NCI-H748 treated with DMSO at 0.1 percent for 48 hours (cell line): ENCODE measurements around the gene CITED2.
"Not testable (repeated sequence)": the region's sequence is repeated elsewhere in the genome, so short reads cannot be mapped to it uniquely, and the experiment has no call there.

Experiments used
- DNase-seq: peaks from one replicate; lab custom pipeline; 2025; lab: John Stamatoyannopoulos, UW

Gene CITED2

DNA sequence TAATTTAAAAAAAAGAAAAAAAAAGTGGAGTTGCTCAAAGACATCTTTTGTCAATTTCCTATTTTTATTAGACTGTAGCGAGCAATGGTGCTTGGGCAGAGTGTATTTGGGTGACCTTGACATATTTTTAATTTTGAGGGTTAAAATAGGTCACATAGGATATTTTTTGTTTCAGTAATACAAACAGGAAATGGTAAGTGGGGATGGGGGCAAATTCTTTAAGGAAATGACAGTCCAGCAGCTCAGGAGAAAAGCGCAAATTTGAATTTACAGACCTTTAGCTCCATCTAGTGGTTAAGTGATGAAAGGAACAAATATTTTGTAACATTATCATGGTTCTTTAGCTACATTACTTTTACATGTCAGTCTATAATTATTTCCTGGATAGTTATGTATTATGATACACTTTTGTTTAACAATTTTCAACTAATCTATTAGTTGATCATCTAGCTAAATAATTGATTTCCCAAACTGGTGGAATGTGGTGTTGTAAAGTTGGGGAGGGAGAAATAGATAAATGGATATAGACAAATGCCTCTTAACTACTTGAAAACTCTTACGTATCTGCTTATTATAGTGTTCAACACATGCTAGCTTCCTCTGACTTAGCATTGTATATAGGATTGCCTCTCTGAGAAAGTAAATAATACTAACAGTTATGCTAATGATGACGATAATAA is 10.0 kb downstream of the CITED2 start:
- DNase-seq: peak; percentile 72

DNA sequence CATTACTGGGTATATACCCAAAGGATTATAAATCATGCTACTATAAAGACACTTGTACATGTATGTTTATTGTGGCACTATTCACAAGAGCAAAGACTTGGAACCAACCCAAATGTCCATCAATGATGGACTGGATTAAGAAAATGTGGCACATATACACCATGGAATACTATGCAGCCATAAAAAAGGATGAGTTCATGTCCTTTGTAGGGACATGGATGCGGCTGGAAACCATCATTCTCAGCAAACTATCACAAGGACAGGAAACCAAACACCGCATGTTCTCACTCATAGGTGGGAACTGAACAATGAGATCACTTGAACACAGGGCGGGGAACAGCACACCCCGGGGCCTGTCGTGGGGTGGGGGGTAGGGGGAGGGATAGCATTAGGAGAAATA is 10.7 kb downstream of the CITED2 start:
- DNase-seq: not testable (repeated sequence)

DNA sequence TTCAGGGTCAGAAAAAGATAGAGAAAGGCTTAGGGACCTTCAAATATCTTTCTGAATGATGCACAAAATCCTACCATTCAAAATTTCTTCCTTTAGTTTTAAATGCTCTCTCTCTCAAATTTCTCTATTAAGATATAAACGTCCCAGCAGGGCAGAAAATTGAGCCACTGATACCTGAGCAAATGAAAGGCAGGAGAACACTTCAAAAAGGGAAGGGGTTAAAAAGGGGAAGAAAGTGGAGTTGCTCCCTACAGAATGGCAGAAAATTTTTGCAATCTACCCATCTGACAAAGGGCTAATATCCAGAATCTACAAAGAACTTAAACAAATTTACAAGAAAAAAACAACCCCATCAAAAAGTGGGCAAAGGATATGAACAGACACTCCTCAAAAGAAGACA is 11.3 kb downstream of the CITED2 start:
- not testable (repeated sequence) for DNase-seq

DNA sequence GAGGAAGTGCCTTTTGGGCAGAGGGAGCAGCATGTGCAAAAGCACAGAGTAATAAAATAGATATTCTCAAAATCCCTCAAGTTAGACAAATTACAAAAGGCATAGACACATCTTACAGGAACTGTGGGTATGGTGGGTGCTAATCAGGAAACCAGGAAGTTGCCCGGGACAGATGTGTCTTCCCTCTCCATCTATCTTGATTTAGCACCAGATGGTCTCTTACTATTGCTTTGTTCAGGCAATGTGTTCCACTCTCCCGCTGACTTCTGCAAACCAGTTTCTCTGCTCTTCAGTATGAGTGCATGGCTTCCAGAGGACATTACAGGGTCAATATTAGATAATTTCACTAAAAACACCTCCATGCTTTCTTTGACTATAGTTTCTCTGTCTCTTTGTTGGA is 13.2 kb downstream of the CITED2 start:
- DNase-seq: no peak

DNA sequence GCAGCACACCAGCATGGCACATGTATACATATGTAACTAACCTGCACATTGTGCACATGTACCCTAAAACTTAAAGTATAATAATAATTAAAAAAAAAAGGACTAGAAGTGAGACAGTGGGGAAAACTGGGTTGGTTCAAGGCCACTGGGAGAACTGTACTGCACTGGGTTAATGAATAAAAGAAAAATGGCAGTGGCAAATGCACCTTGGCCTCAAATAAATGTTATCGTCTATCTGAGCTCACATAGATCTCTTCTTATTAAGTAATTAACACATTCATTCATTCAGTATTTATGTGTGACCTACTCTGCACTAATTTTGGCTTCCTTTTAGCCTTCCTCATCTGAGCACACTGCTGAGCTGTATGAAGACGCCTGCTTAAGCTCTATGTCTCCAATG is 17.5 kb downstream of the CITED2 start:
- no peak for DNase-seq

DNA sequence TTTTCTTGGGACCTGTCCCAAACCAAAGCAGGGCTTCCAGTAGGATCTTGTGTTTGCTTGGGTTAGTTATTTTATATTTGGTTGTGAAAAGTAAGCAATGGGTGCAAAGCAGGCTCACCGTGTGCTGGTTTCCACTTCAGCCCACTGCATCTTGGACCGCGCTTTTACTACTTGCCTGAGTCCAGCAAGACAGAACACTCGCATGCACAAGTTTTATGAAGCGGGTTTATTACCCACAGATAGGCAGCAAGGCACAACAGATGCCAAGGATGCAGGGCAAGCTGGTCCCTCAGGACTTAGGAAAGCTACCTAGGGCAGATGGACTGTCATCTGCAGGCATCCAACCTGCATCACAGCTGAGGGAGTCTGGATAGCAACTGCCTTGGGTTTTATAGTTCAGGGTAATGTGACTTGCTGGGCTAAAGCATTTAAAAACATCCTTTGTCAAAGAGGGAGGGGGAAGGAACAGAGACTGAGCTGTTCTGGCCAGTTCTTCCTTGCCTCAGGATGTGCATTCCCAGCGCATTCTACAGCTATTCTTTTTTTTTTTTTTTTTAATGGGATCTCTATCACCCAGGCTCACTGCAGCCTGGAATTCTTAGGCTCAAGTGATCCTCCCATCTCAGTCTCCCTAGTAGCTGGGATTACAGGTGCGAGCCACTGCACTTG is 18.5 kb downstream of the CITED2 start:
- no peak for DNase-seq

DNA sequence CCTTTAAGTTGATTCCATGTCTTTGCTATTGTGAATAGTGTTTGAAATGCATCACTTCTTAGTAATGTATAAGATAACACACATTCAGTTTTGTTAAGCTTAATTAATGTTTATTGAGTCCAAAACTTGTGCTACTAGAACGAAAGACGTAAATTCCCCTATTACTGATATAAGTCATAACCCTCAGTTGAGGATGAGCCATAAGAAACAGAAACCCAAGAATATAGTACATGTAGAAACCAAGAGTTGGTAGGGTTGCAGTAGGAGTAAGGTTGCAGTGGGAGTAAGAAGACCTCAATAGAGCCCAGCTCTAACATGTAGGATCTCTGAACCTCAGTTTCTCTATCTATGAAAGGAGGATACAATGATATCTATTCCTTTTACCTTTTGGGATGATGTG is 19.3 kb downstream of the CITED2 start:
- no peak for DNase-seq

DNA sequence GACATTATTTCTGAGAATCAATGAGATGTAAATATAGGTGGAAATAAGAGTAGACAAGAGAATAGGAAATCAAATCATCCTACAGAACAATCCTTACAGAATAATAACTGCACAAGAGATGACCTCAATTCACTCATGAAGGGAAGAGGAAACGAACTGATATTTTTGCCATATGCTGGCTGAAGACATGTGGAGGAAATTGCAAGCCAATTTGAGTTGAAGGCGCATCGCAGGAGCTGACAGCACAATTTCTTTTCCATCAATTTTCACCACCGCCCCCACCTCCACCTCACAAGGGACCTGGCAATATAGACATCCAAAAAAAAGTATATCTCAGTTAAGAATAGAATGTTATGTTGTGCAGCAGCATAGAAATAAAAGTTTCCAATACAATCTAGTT is 20.3 kb downstream of the CITED2 start:
- DNase-seq: no peak

DNA sequence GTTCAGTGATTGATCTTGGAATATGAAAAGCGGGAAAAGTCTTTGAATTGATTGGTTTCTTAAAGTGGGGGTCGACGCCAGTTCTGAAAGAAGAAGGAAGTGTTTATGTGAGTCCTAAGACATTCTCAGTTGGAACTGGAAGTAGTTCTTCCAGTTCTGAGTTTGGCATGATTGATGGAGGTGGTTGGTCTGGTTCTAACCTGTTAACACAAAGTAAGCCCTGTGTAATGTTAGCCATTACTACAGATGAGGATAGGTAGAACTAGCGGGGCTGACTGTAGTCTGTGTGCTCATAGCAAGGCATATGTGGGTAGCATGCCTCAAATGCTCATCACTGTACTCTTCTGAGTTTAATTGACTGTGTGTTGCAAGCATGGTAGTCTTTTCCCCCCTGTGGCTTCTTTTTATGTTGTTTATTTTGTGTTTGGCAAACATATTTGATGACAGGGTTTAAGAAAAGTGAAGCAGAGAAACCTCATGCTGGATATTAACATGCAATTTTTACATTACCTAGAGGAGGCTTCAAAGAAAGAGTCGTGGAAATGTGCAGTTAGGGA is 24.9 kb downstream of the CITED2 start:
- no peak for DNase-seq

DNA sequence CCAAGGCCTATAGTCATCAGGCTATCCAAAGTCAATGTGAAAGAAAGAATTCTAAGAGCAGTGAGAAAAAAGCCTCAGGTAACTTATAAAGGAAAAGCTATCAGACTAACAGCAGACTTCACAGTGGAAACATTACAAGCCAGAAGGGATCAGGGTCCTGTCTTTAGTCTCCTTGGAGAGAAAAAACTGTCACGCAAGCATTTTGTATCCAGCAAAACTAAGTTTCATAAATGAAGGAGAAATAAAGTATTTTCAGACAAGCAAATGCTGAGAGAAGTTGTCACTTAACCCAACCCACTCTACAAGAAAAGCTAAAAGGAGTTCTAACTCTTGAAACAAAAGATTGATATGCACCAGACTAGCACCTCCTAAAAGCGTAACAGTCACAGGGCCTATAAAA is 28.1 kb downstream of the CITED2 start:
- DNase-seq: no peak

DNA sequence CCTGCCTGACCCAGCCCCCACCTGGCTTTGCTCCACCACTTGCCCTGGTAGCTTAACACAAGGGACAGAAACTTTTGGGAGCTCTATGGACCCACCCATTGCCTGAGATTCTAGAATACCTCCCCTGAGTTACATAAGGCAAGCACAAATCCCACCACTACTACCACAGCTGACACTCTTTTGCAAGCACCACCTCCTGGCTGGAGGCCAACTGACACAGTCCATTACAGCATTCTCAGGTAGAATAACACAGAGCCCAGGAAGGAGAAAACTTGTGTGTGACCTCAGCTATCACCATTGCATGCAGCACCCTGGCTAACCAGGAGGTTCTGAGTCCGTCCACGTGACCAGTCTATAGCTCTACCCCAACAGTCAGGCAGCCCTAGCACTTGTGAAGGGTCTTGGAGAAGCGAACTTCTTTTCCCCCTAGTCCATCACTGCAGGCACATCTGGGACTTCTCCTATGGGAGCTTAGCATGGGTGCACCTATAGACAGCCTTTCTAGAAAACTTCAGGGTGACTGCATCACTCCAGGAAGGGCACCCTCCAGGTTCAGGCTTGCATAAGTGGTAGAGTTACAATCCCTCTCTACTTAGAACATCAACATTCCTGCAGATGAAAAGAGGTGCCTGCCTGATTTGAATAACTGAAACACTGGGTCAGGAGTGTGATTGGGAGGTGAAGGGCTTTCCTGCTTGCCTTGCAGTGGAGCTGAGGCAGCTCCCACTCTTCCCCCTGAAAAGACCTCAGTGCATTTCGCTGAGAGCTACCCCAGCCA is 30.1 kb downstream of the CITED2 start:
- no peak for DNase-seq

DNA sequence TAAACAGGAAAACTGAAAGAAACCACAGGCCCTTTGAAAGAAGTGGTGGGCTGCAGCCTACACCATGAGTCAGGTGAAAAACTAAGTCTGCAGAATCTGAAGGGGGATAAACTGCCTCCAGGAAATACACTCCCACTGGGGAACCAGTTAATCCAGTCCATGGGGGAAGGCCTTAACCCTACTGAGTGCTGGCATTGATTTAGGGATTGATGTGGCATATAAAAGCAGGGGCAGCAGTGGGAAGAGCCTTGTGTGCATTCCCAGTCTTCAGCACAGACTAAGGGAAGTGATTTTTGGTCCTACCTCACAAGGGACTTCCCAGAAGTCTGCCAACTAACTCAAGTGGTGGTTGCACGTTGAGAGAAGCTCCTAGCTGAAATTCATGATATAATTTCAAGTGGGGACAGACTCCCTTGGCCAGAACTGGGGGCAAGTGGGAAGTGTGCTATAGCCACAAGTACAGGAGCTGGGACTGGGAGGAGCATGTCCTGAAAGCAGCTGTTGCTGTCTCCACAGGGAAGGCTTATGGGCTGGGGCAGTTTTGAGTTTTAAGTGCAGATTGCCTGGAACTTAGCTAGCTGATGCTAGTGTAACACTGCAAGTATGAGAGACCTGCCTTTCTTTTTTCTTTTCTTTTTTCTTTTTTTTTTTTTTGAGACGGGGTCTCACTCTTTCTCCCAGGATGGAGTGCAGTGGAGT is 31.2 kb downstream of the CITED2 start:
- no peak for DNase-seq

DNA sequence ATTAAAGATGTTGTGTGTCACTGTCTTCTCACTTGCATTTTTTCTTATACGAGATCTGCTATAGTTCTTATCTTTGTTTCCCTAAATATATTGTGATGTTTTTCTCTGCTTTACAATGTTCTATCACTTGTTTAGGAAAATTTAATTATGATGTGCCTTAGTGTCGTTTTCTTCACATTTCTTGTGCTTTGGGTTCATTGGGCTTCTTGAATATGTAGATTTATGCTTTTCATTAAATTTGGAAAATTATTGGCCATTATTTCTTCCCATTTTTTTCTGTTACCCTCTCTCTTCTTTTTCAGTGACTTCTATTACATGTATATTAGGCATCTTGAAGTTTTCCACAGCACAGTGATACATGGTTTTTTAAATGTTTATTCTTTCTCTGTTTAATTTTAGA is 33.4 kb downstream of the CITED2 start:
- no peak for DNase-seq

DNA sequence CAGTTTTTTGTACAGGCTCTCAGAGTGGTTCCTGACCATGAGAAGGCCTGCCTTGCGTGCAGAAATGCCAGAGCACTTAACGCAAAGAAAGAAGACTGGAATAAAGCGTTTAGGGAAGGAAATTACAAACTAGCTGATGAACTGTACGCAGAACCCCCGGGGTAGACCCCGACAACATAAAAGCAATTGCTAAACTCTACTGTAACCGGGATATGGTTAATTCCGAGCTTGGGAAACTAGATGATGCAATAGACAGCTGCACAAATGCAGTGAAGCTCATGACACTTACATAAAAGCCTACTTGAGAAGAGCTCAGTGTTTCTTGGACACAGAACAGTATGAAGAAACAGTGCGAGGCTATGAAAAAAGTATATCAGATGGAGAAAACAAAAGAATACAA is 35.7 kb downstream of the CITED2 start:
- no peak for DNase-seq

DNA sequence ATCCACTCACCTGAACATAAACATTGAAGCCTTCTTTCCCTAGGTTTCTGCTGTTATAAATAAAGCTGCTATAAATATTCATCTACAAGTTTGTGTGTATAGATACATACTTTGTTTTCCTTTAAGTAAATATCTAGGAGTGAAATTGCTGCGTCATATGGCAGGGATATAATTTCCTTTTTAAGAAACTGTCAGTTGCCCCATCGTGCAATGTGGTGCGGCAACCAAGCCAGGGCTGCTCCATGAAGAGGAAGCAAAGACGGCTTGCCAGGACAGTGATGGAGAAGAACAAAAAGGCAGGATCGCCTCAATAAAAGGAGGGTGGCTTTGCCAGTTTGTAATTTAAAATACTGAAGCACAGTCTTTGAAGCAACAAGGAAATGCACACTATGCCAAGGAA is 36.6 kb downstream of the CITED2 start:
- no peak for DNase-seq

DNA sequence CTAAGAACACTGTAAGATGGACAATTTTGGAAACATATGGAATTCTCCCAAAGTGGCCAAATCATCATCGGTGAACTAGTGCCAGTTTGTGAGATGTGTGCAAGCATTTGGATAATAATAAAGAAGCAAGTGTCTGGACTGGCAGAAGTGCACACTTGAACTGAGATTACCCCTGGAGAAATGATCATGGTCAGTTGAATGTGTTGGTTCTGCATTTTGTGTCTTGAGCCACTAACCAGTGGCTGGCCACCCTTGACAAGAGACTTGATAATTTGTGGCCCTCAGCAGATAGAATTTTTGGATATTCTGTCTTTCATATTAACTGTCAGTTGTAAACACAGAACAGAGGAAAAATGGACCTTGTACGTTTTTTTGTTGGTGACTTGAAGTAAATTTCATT is 37.4 kb downstream of the CITED2 start:
- no peak for DNase-seq

DNA sequence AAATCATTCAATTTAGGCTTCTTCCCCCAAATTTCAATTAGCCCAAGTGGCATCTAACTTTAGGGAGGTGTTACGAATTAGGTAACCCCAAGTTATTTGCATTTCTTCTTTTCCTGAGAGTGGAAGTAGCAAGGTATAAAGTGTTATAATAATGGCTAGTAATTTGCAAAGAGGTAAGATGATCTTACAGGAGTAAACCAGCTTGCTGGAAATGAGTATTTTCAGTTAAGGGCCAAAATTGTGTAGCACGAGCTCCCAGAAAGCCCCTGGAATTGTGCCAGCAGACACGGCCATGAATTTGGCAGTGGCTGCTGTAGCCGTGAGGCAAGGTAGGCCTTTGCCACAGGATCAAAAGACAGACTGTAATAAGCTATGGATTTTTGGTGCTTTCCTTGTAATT is 38.0 kb downstream of the CITED2 start:
- DNase-seq: no peak

DNA sequence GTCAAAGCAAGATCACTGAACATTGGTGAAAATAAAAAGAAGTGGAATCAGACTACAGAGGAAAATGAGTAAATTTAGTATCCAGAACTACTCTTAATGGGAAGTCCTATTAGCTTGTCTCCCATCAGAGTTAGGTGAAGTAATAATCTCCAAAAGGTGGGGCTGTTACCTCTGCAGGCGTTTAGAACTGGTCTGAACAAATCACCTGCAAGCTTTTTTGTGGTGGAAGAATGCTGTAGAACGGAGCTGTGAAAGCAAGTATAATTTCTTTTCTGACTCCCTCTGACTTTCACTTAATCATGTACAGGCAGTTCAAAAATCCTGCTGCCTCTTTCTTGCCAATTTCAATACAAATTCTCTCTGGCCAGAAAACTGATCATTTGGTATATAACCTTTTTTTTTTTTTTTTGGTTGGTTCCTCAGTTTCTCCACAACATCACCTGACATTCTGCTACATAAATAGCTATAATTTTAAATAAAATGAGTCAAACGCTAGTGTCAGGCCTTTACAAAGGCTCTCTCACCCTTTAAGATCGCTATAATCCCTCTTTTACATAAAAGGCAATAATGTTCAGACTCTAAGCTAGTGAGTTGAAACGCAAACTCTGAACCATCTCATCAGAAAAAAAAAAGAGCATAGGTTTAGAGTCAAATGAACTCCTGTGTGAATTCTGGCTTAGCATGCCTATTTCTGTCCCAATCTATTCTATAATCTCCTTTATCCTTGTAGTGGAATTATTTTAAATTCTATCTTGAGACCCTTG is 38.8 kb downstream of the CITED2 start:
- no peak for DNase-seq

DNA sequence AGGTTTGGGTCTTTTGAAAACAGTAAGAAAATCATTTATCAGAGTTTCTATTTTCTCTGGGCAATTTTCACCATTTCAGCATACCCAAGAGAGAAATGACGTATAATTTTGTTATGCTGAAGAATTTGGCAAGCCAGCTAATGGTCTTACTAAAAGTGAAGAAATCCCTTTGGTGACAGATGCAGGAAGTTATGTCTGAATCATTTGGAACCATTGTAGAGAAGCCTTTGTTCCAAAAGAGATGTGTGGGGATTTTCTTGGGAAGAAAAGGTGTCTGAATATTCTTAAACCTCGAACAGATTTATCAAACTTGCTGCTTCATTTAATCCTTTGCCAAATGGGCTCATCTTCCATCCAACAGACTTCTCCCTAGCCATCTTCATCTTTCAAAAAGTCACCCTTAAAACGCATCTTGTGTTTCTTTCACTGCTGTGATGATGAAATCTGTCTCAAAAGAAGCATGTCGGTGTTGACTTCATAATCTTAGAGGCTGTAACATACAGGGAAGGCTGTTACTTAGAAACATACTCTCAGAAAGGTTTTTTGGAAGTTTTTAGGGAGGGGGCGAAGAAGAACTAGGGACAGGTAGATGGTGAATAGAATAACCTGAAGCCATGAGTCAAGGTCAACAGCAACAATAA is 39.5 kb downstream of the CITED2 start:
- DNase-seq: no peak

DNA sequence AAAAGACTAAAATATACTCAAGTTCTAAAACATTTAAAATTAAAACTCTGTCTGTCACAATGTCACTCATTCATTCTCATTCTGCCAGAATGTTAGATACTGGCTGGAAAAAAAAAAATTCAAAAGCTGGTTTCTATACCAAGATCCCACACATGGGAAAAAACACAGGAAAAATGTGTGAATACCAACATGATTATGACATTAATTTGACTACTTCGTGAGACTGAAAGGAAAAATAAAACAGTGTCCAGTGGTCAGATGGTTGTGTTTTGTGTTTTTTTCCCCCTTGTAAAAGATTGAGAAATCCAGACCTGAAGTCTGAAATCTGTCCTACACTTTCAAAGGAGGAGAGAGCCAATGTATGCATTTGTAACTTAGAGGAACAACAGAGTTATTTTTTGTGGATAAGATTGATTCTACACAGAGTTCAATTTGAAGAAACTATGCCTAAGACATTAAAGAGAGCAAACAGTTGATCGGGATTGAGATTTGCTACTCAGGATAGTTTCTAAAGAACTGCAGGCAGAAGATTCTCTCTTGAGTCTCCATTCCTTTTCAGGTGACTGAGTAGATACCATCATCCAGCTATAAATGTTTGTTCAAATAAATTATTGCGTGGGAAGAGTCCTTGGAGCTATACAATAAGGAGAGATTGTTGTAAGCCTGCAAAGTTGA is 43.5 kb downstream of the CITED2 start:
- no peak for DNase-seq

DNA sequence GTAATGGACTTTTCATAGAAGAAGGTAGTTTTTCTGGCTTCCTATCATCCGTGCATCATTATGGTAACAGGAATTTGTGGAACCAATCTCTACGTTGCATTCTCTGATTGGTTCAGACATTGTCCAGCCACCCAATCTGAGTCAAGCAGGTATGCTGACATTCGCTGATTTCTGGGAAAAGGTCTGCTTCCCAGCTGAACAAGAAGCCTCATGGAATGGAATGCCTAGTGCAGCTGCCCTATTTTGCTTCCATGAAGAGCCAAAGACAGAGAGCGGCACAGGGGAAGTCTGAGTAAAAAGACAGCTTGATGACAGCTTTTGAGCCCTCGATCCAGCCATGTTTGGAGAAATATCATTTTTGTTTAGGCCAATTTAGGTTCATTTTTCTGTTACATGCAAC is 44.1 kb downstream of the CITED2 start:
- no peak for DNase-seq
